ENCODE measurements around the gene COL1A1. TPM values are rescaled to one million over a fixed set of nuclear protein-coding genes. Genes with fewer than 3 reads are reported as not detected.

The COL1A1 gene
- total and polyA plus RNA-seq, 2 of the 13 experiments (the other 11 are each of a cell fraction or from before 2014, with no cell fraction given) = 0.05 TPM; not detected in 1

- WGBS (ENCODE audit: low lambda C conversion rate) = 36% methylated on average over 7 of the region's 25 CpGs
- TF ChIP-seq HNF4A (CRISPR knock-in tag; IDR thresholded peaks at IDR 0.05) (no peak), FOXO4 (CRISPR knock-in tag; conservative IDR thresholded peaks at IDR 0.05) (0 out of 2 replicates have a peak, but pooled peaks have one; percentile 58)
- H4K20me1 ChIP-seq (ENCODE audit: insufficient read depth, low read length) = no peaks in the 10 kb centered on the region
- ATAC-seq (no peak), DNase-seq (ENCODE audit: low spot score) (no peak), FAIRE-seq (no peak)
- no peaks in the 10 kb centered on the region for H3K36me3 ChIP-seq (replicated peaks in 1 of 2; ENCODE audit: control insufficient read depth in 1 of 2, insufficient read depth in 2 of 2, low read length in 2 of 2)
- no peak overlapping the region for H3K4me2 ChIP-seq (ENCODE audit: low read depth, low read length)
- H3K9me3 ChIP-seq (ENCODE audit: low read length) = no peaks in the 10 kb centered on the region
- no peak overlapping the region for H2AFZ ChIP-seq (ENCODE audit: low read length)
- no peak overlapping the region for H3K4me3 ChIP-seq (replicated peaks in 1 of 3; ENCODE audit: insufficient read depth in 1 of 3, low read depth in 2 of 3, low read length in 3 of 3)
- no peaks in the 10 kb centered on the region for H3K79me2 ChIP-seq (ENCODE audit: insufficient read depth, low read length)
- H3K4me1 ChIP-seq (ENCODE audit: insufficient read depth, low read length) = no peaks in the 10 kb centered on the region
- ChIA-PET CTCF (ENCODE audit: low intra/inter-chr PET ratio, low total read pairs) (no interaction called here), POLR2A (no interaction called here)
- intact Hi-C loops (cut with micrococcal nuclease; ENCODE audit: unreplicated experiment) (no loop called here), in situ Hi-C loops (cut with HindIII; ENCODE audit: extremely low pct_ligation_motif_present, low pct_unique_long_range_greater_than_20kb) (no loop called here)
- H3K27me3 ChIP-seq (ENCODE audit: control insufficient read depth in 1 of 2, insufficient read depth in 2 of 2, low read length in 2 of 2) = peaks cover 14 to 84% of the 10 kb centered on the region in 2 experiments
- no TSS peak for BruUV-seq (replicated peaks)
- no peak overlapping the region for H3K27ac ChIP-seq (ENCODE audit: extremely low read length, insufficient read depth, low read length)
- H3K9ac ChIP-seq (ENCODE audit: insufficient read depth, low read depth, low read length) = no peak overlapping the region
Measured at GRCh38 chr17:50194140-50194933, 7.1 kb downstream of the COL1A1 start.

GRCh38 chr17:50192618-50193291 is 8.7 kb downstream of the COL1A1 start:
- TF ChIP-seq SUZ12 (IDR thresholded peaks at IDR 0.05; ENCODE audit: low read depth, low read length) (no peak), HNRNPUL1 (IDR thresholded peaks at IDR 0.05; ENCODE audit: low read depth, low read length) (no peak)
- no TSS peak for BruUV-seq (replicated peaks)
- FAIRE-seq (no peak), ATAC-seq (no peak), DNase-seq (ENCODE audit: low spot score) (no peak)
- no peaks in the 10 kb centered on the region for H3K79me2 ChIP-seq (ENCODE audit: insufficient read depth, low read length)
- 27% methylated on average over 14 of the region's 16 CpGs for WGBS (ENCODE audit: low lambda C conversion rate)
- no peak overlapping the region for H3K9ac ChIP-seq (ENCODE audit: insufficient read depth, low read depth, low read length)
- H3K4me1 ChIP-seq (ENCODE audit: insufficient read depth, low read length) = no peaks in the 10 kb centered on the region
- peaks cover 22 to 100% of the 10 kb centered on the region in 2 experiments for H3K27me3 ChIP-seq (ENCODE audit: control insufficient read depth in 1 of 2, insufficient read depth in 2 of 2, low read length in 2 of 2)
- ChIA-PET POLR2A (no interaction called here), CTCF (ENCODE audit: low intra/inter-chr PET ratio, low total read pairs) (no interaction called here)
- intact Hi-C loops (cut with micrococcal nuclease; ENCODE audit: unreplicated experiment) (no loop called here), in situ Hi-C loops (cut with HindIII; ENCODE audit: extremely low pct_ligation_motif_present, low pct_unique_long_range_greater_than_20kb) (no loop called here)
- no peak overlapping the region for H3K4me3 ChIP-seq (replicated peaks in 1 of 3; ENCODE audit: insufficient read depth in 1 of 3, low read depth in 2 of 3, low read length in 3 of 3)
- no peaks in the 10 kb centered on the region for H3K36me3 ChIP-seq (replicated peaks in 1 of 2; ENCODE audit: control insufficient read depth in 1 of 2, insufficient read depth in 2 of 2, low read length in 2 of 2)
- H4K20me1 ChIP-seq (ENCODE audit: insufficient read depth, low read length) = no peaks in the 10 kb centered on the region
- H3K9me3 ChIP-seq (ENCODE audit: low read length) = no peaks in the 10 kb centered on the region
- H3K4me2 ChIP-seq (ENCODE audit: low read depth, low read length) = no peak overlapping the region
- H3K27ac ChIP-seq (ENCODE audit: extremely low read length, insufficient read depth, low read length) = no peak overlapping the region
- no peak overlapping the region for H2AFZ ChIP-seq (ENCODE audit: low read length)
